Measurements from ENCODE around the gene ADCY10.

DNA sequence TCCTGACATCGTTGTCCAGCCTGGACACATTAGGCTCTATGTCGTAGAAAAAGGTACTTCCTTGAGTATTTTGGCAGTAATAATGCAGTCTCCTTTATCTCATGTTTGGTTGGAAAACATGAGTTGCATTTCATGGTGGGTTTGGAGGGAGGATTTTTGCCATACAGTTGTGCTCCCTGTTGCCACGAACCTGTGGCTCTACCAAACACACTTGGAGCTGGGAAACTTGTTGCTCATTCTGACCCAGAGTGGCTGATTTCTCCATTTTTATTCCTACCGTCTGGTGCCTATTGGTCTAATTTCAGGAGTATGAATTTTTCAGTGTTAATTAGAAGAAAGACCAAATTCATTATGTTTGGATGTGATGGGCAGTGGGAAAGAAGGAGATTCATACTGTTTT lies 141.5 kb downstream of the ADCY10 start:
- TF ChIP-seq EZH2 (IDR thresholded peaks at IDR 0.05; ENCODE audit: borderline replicate concordance): no peak
- TF ChIP-seq, protein P1, sequence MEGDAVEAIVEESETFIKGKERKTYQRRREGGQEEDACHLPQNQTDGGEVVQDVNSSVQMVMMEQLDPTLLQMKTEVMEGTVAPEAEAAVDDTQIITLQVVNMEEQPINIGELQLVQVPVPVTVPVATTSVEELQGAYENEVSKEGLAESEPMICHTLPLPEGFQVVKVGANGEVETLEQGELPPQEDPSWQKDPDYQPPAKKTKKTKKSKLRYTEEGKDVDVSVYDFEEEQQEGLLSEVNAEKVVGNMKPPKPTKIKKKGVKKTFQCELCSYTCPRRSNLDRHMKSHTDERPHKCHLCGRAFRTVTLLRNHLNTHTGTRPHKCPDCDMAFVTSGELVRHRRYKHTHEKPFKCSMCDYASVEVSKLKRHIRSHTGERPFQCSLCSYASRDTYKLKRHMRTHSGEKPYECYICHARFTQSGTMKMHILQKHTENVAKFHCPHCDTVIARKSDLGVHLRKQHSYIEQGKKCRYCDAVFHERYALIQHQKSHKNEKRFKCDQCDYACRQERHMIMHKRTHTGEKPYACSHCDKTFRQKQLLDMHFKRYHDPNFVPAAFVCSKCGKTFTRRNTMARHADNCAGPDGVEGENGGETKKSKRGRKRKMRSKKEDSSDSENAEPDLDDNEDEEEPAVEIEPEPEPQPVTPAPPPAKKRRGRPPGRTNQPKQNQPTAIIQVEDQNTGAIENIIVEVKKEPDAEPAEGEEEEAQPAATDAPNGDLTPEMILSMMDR (IDR thresholded peaks at IDR 0.05; ENCODE audit: poor library complexity): no peak

Data from hepatocyte (in vitro differentiated cells).